ENCODE results near the gene INVS.
"Not testable (repeated sequence)": the region's sequence is repeated elsewhere in the genome, so short reads cannot be mapped to it uniquely, and the experiment has no call there.

Gene INVS

GRCh38 chr9:100083448-100084127 is 15.5 kb upstream of the INVS start:
- no peak for DNase-seq (ENCODE audit: low spot score)

- DNase-seq (ENCODE audit: low spot score) = no peak
Measured at GRCh38 chr9:100084128-100084453, 15.0 kb upstream of the INVS start.

- DNase-seq (ENCODE audit: low spot score) = no peak
Measured at GRCh38 chr9:100084734-100085133, 14.3 kb upstream of the INVS start.

- DNase-seq (ENCODE audit: low spot score) = no peak
Measured at GRCh38 chr9:100086097-100086635, 12.9 kb upstream of the INVS start.

GRCh38 chr9:100087218-100087617 is 11.8 kb upstream of the INVS start:
- DNase-seq (ENCODE audit: low spot score) = no peak

- DNase-seq (ENCODE audit: low spot score) = no peak
Measured at GRCh38 chr9:100088202-100088601, 10.8 kb upstream of the INVS start.

GRCh38 chr9:100090880-100091279 is 8.2 kb upstream of the INVS start:
- no peak for DNase-seq (ENCODE audit: low spot score)

GRCh38 chr9:100091650-100092049 is 7.4 kb upstream of the INVS start:
- DNase-seq (ENCODE audit: low spot score) = no peak

- DNase-seq (ENCODE audit: low spot score) = no peak
Measured at GRCh38 chr9:100092066-100092465, 7.0 kb upstream of the INVS start.

GRCh38 chr9:100094411-100094810 is 4.6 kb upstream of the INVS start:
- not testable (repeated sequence) for DNase-seq (ENCODE audit: low spot score)

- DNase-seq (ENCODE audit: low spot score) = no peak
Measured at GRCh38 chr9:100096378-100096916, 2.6 kb upstream of the INVS start.

GRCh38 chr9:100098046-100098886 is 777 bp upstream of the INVS start:
- DNase-seq (ENCODE audit: low spot score) = peak; percentile 79

- DNase-seq (ENCODE audit: low spot score) = no peak
Measured at GRCh38 chr9:100099722-100100042, 639 bp downstream of the INVS start.

GRCh38 chr9:100100146-100100667 is 1.2 kb downstream of the INVS start:
- DNase-seq (ENCODE audit: low spot score) = no peak

- DNase-seq (ENCODE audit: low spot score) = no peak
Measured at GRCh38 chr9:100101608-100102007, 2.6 kb downstream of the INVS start.

GRCh38 chr9:100104314-100104713 is 5.3 kb downstream of the INVS start:
- no peak for DNase-seq (ENCODE audit: low spot score)

- DNase-seq (ENCODE audit: low spot score) = no peak
Measured at GRCh38 chr9:100105861-100106260, 6.8 kb downstream of the INVS start.

GRCh38 chr9:100106616-100107015 is 7.6 kb downstream of the INVS start:
- no peak for DNase-seq (ENCODE audit: low spot score)

GRCh38 chr9:100108559-100108958 is 9.5 kb downstream of the INVS start:
- DNase-seq (ENCODE audit: low spot score) = no peak

GRCh38 chr9:100111235-100111634 is 12.2 kb downstream of the INVS start:
- DNase-seq (ENCODE audit: low spot score) = no peak

- no peak for DNase-seq (ENCODE audit: low spot score)
Measured at GRCh38 chr9:100112677-100113336, 13.8 kb downstream of the INVS start.

- no peak for DNase-seq (ENCODE audit: low spot score)
Measured at GRCh38 chr9:100117316-100117715, 18.3 kb downstream of the INVS start.
